Activated naive CD8-positive, alpha-beta T cell (primary cell): ENCODE data around the gene EIF4G3.
"Not testable (repeated sequence)": the region's sequence is repeated elsewhere in the genome, so short reads cannot be mapped to it uniquely, and the experiment has no call there.

ENCODE experiments used
- H3K27ac Mint-ChIP-seq: one replicate; pipeline ENCODE4 v1.8.0; 2021; ENCODE audit warnings: mixed read lengths
- H3K27me3 Mint-ChIP-seq: one replicate; pipeline ENCODE4 v1.8.0; 2021; ENCODE audit warnings: mixed read lengths
- H3K36me3 Mint-ChIP-seq: one replicate; pipeline ENCODE4 v1.8.0; 2021; ENCODE audit warnings: mixed read lengths
- H3K4me1 Mint-ChIP-seq: one replicate; pipeline ENCODE4 v1.8.0; 2021; ENCODE audit warnings: low read depth, mixed read lengths
- H3K4me3 Mint-ChIP-seq: one replicate; pipeline ENCODE4 v1.8.0; 2021; ENCODE audit warnings: mild to moderate bottlenecking, mixed read lengths
- H3K9me3 Mint-ChIP-seq: one replicate; pipeline ENCODE4 v1.8.0; 2021; ENCODE audit warnings: low read depth, mixed read lengths

Gene EIF4G3

GRCh38 chr1:20834192-20834591 lies 342.5 kb downstream of the EIF4G3 start:
- H3K27me3 Mint-ChIP-seq = no peaks in the 10 kb centered on the region
- peaks cover 30% of the 10 kb centered on the region for H3K36me3 Mint-ChIP-seq
- no peaks in the 10 kb centered on the region for H3K4me1 Mint-ChIP-seq
- H3K27ac Mint-ChIP-seq = no peak overlapping the region
- no peak overlapping the region for H3K4me3 Mint-ChIP-seq
- no peaks in the 10 kb centered on the region for H3K9me3 Mint-ChIP-seq

- Mint-ChIP-seq H3K9me3 (no peaks in the 10 kb centered on the region), H3K4me1 (no peaks in the 10 kb centered on the region), H3K27ac (no peak overlapping the region), H3K27me3 (no peaks in the 10 kb centered on the region), H3K4me3 (no peak overlapping the region), H3K36me3 (peaks cover 23% of the 10 kb centered on the region)
Observed at GRCh38 chr1:20830378-20830777, 346.3 kb downstream of the EIF4G3 start.

GRCh38 chr1:20829946-20830345 lies 346.8 kb downstream of the EIF4G3 start:
- no peaks in the 10 kb centered on the region for H3K9me3 Mint-ChIP-seq
- no peaks in the 10 kb centered on the region for H3K27me3 Mint-ChIP-seq
- H3K4me3 Mint-ChIP-seq = no peak overlapping the region
- no peak overlapping the region for H3K27ac Mint-ChIP-seq
- no peaks in the 10 kb centered on the region for H3K4me1 Mint-ChIP-seq
- peaks cover 20% of the 10 kb centered on the region for H3K36me3 Mint-ChIP-seq

- Mint-ChIP-seq H3K27me3 (no peaks in the 10 kb centered on the region), H3K4me3 (no peak overlapping the region), H3K9me3 (no peaks in the 10 kb centered on the region), H3K27ac (no peak overlapping the region), H3K36me3 (peaks cover 15% of the 10 kb centered on the region), H3K4me1 (no peaks in the 10 kb centered on the region)
Observed at GRCh38 chr1:20829531-20829930, 347.2 kb downstream of the EIF4G3 start.

- Mint-ChIP-seq H3K9me3 (no peaks in the 10 kb centered on the region), H3K4me1 (no peaks in the 10 kb centered on the region), H3K27ac (no peak overlapping the region), H3K27me3 (no peaks in the 10 kb centered on the region), H3K36me3 (peaks cover 13% of the 10 kb centered on the region), H3K4me3 (no peak overlapping the region)
Observed at GRCh38 chr1:20823845-20824244, 352.9 kb downstream of the EIF4G3 start.

GRCh38 chr1:20821466-20821865 lies 355.2 kb downstream of the EIF4G3 start:
- no peaks in the 10 kb centered on the region for H3K27me3 Mint-ChIP-seq
- H3K9me3 Mint-ChIP-seq = no peaks in the 10 kb centered on the region
- H3K36me3 Mint-ChIP-seq = peaks cover 8% of the 10 kb centered on the region
- H3K27ac Mint-ChIP-seq = no peak overlapping the region
- no peaks in the 10 kb centered on the region for H3K4me1 Mint-ChIP-seq
- H3K4me3 Mint-ChIP-seq = no peak overlapping the region

GRCh38 chr1:20819818-20820217 lies 356.9 kb downstream of the EIF4G3 start:
- Mint-ChIP-seq H3K27ac (no peak overlapping the region), H3K4me3 (no peak overlapping the region), H3K9me3 (no peaks in the 10 kb centered on the region), H3K4me1 (no peaks in the 10 kb centered on the region), H3K36me3 (peaks cover 8% of the 10 kb centered on the region), H3K27me3 (no peaks in the 10 kb centered on the region)

GRCh38 chr1:20814534-20814871 lies 362.2 kb downstream of the EIF4G3 start:
- H3K27ac Mint-ChIP-seq = no peak overlapping the region
- peaks cover 6% of the 10 kb centered on the region for H3K36me3 Mint-ChIP-seq
- H3K27me3 Mint-ChIP-seq = no peaks in the 10 kb centered on the region
- no peaks in the 10 kb centered on the region for H3K9me3 Mint-ChIP-seq
- no peak overlapping the region for H3K4me3 Mint-ChIP-seq
- no peaks in the 10 kb centered on the region for H3K4me1 Mint-ChIP-seq

GRCh38 chr1:20811916-20812315 lies 364.8 kb downstream of the EIF4G3 start:
- Mint-ChIP-seq H3K4me3 (no peak overlapping the region), H3K36me3 (peaks cover 10% of the 10 kb centered on the region), H3K9me3 (no peaks in the 10 kb centered on the region), H3K27ac (no peak overlapping the region), H3K27me3 (no peaks in the 10 kb centered on the region), H3K4me1 (no peaks in the 10 kb centered on the region)

GRCh38 chr1:20793236-20793635 lies 383.5 kb downstream of the EIF4G3 start:
- Mint-ChIP-seq H3K9me3 (no peaks in the 10 kb centered on the region), H3K4me3 (no peak overlapping the region), H3K27me3 (no peaks in the 10 kb centered on the region), H3K27ac (no peak overlapping the region), H3K4me1 (peaks cover under 1% of the 10 kb centered on the region), H3K36me3 (no peaks in the 10 kb centered on the region)

- no peaks in the 10 kb centered on the region for H3K27me3 Mint-ChIP-seq
- H3K4me1 Mint-ChIP-seq = peaks cover 9% of the 10 kb centered on the region
- H3K36me3 Mint-ChIP-seq = no peaks in the 10 kb centered on the region
- no peaks in the 10 kb centered on the region for H3K9me3 Mint-ChIP-seq
- H3K27ac Mint-ChIP-seq = no peak overlapping the region
- no peak overlapping the region for H3K4me3 Mint-ChIP-seq
Observed at GRCh38 chr1:20792196-20792595, 384.5 kb downstream of the EIF4G3 start.

- Mint-ChIP-seq H3K4me1 (peaks cover 9% of the 10 kb centered on the region), H3K4me3 (no peak overlapping the region), H3K27me3 (no peaks in the 10 kb centered on the region), H3K27ac (no peak overlapping the region), H3K36me3 (no peaks in the 10 kb centered on the region), H3K9me3 (no peaks in the 10 kb centered on the region)
Observed at GRCh38 chr1:20790785-20791184, 385.9 kb downstream of the EIF4G3 start.

GRCh38 chr1:20789598-20789997 lies 387.1 kb downstream of the EIF4G3 start:
- H3K4me3 Mint-ChIP-seq, H3K27ac Mint-ChIP-seq, H3K36me3 Mint-ChIP-seq, H3K27me3 Mint-ChIP-seq, H3K9me3 Mint-ChIP-seq: not testable (repeated sequence)
- H3K4me1 Mint-ChIP-seq = peaks cover 19% of the 10 kb centered on the region

- Mint-ChIP-seq H3K4me1 (peaks cover 30% of the 10 kb centered on the region), H3K9me3 (no peaks in the 10 kb centered on the region), H3K27ac (peak overlapping the region; percentile 96), H3K27me3 (no peaks in the 10 kb centered on the region), H3K36me3 (no peaks in the 10 kb centered on the region), H3K4me3 (peak overlapping the region; percentile 95)
Observed at GRCh38 chr1:20787840-20788795, 388.6 kb downstream of the EIF4G3 start.

GRCh38 chr1:20787029-20787839 lies 389.5 kb downstream of the EIF4G3 start, which contains the start of gene HP1BP3:
Gene HP1BP3 (minus strand): TSS chr1:20787307. CDS start chr1:20780440, 6,867 bp downstream.
- Mint-ChIP-seq H3K36me3 (no peaks in the 10 kb centered on the region), H3K27ac (peak within 1 kb of the TSS; percentile 97), H3K4me3 (peak within 1 kb of the TSS; percentile 95), H3K27me3 (no peaks in the 10 kb centered on the region), H3K4me1 (peaks cover 32% of the 10 kb centered on the region), H3K9me3 (no peaks in the 10 kb centered on the region)
